ENCODE data around the gene ANKRD23.

The ANKRD23 gene

DNA sequence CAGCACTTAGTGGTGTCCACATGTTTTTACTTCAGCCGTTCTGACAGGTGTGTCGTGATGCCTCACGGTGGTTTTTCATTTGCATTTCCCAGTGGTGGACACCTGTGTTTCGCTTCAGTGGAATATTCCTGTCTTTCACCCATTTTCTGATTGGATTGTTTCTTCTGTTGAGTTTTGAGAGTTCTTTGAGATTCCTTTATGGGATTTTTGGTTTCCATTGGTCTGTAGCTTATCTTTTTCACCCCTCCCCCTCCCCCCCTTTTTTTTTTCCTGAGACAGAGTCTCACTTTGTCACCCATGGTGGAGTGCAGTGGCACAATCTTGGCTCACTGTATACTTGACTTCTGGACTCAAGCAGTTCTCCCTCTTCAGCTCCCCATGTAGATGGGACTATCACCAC, 8.0 kb downstream of the ANKRD23 start:
- DNase-seq, result no peak

DNA sequence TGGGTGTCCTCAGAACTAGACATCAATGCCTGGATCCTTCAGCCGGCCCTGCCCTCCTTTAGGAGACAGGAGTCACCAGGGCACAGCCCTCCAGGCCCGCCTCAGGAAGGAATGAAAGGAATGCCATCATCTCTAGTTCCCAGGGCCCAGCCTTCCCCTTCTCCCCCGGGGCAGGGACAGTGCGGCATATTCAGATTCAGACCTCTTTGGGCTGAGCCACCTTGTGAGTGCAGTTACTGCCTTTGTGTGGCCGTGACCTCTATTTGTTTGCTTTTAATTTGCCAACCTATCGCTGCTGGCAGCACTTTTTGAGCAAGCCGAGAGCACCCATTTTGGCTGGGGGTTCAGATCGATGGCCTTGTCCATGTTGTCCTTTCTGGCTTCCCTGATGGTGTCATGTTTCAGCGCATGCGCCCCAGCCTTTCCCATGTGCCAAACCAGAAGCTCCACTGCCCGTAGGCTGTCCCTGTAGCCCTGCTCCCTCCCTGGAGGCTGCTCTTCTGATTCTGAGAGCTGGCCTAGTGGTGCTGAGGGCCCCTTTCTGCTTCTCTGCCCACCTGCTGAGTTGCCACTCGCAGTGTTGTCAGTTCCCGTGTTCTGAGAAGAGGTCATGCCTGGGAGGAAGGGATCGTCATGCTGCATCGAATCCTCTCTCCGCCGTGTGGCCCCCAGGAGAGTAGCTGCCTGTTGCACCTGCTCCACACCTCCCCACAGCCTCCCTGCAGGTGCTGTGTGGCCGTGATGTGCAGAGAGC, 10.9 kb downstream of the ANKRD23 start:
- no peak for DNase-seq

DNA sequence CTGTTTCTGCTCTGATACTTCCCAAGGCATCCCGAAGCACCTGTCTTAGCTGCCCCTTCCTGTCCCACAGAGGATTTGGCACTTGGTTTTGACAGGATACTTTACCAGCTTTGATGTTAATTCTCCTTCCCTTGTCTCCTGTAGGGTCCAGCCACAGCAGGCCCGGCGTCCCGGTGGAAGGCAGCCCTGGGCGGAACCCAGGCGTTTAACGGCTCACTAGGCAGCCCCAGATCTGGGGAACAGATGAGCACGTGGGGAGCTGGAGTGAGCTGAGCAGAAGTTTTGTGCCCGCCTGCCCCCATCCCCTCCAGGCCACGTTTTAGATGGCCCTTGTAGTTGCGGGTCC, 11.4 kb downstream of the ANKRD23 start:
- no peak for DNase-seq

DNA sequence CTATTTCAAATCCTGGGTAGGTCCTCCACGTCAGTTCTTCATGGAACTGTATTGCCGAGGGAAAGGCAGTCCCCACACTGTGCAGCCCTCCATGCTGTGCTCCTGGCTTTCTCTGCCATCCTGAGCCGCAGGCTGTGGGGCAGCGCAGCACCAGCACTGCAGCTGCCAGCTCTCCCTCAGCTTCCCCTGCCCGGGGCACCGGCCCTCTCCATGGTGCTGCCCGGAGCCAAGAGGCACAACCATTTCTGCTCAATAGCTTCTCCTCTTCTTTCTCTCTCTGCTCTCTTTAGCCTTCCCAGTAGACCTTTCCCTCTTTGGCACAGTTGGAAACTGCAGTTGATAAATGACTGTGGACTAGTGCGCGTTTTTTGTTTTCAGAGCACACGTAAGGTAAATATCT, 12.1 kb downstream of the ANKRD23 start:
- DNase-seq, result no peak

DNA sequence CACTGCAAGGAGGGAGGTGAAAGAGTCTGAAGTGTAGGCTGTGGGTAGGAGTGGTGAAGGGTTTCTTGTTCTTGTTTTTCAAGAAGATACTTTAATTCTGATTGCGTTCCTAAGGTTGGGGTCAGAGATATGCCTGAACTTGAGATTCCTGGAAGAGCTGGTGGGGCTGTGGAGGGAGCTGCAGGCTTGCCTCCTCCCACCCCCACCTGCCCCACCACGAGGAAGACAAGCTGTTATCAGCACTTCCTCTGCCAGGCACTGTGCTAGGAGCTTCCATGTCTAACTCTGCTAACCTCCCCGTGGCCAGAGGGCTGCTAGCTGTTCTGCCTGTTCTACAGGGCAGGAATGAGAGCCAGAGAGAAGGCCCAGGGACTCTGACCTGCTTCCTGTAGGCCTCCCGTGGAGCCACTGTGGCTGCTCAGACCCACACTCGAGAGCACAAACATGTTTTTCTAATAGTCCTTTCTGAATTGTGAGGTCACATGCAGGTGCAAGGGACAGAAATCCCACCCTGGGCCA, 13.7 kb downstream of the ANKRD23 start:
- no peak for DNase-seq

DNA sequence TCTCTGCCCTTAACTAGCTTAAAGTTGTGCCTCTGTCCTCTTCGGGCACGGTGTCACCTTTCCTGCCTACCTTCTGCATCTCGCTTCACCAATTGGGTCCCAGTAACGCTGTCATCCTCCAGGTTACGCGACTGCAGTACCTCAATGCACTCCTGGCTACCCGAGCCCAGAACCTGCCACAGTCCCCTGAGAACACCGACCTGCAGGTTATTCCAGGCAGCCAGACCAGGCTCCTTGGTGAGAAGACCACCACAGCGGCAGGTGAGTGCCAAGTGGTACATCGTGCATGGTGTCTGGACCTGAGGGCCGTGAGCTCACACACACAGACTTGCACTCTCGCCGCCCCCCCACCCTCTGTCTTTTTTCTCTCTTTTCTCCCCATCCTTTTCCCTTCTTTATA, 14.9 kb downstream of the ANKRD23 start:
- DNase-seq, result no peak

DNA sequence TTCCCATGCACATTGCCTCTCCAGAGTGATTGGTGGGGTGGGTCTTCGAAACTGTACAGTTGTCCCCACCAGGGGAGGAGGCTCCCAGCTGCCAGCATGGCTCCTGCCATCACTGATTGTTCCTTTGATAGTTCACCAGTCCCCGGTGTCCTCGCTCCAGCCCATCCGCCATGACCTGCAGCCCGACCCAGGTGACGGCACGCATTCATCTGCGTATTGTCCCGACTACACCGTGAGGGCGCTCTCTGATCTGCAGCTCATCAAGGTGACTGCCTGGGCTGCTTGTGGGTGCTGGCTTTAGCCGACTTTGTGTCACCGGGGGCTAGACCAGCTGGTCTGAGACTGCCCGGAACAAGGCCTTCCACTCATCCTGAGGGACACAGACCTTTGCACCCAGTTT, 15.4 kb downstream of the ANKRD23 start:
- DNase-seq, result no peak

DNA sequence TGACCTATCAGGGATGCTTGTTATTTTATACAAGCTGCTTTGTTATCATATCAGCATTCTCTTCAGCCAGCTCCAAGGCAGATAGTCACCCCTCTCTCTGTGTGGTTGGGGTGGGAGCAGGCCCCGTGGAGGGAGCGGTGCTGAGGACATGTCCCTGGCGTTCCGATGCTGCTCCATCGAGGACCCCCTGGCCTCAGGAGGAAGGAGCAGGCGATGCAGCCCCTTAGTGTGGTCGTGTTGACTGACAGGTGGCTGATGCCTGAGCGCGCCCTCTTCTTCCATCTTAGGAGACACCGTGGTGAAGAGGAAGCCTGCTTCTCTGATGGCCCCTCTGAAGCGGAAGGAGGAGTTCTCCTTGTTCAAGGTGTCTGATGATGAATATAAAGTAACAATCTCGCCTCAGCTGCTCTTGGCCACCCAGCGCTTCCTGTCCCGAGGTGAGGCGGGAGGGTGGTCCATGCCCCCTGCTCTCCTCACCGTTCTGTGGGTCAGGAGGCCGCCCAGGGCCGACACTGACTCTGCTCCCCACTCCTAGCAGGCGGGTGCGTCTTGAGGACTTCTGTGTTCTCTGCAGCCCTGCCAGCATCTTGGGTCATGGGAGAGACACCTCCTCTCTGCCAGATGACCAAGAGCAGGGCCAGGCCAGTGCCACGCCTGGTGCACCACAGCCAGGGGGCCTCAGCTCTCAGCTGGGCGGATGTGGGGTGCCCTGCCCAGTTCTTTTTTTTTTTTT, 17.1 kb downstream of the ANKRD23 start:
- DNase-seq, result no peak

DNA sequence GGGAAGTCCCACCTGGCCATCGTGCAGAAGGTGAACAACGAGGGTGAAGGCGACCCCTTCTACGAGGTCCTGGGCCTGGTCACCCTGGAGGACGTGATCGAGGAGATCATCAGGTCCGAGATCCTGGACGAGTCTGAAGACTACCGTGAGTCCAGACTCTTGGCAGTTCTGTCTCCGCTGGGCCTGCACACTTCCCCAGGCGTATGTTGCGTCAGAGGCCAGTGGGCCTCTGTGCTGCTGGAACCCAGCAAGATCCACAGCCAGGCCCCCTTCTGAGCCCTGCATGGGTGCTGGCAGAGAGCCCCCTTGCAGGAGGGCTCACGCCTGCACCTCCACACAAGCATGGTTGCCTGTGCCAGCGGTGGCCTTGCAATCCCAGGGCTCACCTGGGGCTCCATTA, 18.8 kb downstream of the ANKRD23 start:
- DNase-seq, result no peak

DNA sequence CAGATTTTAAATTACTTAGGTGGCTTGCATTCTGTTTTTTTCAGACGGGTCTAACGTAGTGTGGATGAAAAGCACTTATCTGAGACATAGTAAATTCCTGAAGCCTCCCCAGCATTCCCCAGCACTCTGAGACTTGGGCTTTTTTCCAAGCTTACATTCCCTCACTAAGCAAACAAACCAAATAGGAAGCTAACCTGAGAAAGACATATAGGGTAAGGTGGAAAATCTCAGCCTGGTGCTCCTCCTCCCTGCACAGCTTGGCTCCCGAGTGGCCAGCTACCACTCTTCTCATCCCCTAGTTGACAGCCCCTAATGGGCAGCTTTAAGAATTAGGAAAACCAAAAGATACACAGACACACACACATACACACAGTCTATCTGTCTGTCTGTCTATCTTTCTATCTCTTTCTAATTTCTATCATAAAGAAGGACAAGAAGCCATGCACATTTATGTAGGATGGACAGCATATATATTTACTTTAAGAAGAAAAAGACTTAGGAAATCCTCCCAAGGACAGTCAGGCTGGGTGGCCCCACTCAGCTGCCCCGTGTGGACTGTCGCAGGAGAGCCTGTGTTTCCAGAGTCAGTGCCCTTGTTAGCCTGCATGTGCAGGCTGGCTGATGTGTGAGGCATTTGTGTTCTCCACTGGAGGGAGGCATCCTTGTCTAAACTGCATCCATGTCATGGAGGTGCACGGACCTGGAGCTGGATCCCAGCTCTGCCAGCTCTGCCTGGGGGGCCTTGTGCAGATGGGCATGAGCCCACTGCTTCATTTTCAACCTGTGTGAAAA, 19.5 kb downstream of the ANKRD23 start:
- no peak for DNase-seq

DNA sequence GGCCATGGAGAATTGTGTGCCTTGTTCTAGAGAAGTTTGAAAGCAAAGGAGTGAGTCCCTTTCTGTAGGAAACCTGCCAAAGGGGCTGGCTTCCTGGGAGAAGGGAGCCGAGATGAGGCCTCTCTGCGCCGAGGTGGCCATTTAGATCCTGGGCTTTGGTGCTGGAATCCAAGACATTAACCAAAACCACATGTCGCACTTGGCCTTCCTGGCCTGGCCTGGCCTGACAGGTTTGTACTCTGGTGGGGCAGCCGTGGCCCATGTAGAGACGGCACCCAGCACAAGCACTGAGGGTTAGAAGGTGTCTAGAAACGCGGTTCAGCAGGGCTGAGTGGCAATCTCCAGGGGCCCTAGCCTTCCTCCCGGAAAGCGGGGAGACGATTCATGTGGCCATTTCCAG, 20.6 kb downstream of the ANKRD23 start:
- DNase-seq, result no peak

DNA sequence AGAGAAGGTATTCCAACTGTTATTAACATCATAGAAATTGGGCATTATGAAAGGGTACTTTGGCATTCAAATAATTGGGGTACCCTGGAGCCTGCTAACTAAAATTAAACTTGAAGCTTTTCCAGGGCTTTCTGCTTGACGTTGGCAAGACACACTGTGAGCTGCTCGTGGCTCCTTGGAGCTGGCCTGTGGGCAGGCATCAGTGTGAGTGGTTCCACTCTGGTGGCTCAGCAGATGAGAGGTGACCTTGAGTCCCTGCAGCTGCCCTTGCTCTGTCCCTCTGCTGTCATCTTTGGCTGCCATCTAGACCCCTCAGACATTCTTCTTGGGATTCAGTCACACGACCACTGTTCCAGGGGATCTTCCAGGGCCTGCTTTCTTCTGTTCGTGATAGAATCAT, 21.0 kb downstream of the ANKRD23 start:
- no peak for DNase-seq

DNA sequence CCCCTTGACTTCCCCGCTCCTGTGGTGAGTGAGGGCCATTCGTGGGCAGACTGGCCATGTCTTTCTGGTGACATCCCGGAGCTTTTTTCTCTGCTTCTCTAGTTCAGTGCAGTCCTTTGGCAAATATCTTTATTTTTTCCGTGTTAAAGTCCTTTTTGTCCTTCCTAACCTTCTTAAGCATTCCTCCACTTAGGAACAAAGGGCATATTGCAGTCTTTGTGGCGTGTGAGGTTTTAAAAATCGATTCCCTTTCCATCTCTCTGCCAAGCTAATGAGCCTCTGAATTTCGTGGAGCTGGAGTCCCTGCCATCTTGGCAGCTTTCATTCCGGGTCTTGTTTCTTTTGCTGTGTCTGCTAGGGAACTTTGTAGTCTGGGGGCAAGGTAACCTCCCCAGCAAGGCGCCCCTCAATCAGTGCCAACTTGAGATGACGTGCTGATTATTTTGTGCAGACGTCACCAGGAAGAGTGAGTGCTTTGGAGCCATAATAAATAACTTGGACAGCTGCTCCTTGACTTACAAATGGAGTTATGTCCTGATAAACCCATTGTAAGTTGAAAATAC, 22.6 kb downstream of the ANKRD23 start:
- DNase-seq, result no peak

DNA sequence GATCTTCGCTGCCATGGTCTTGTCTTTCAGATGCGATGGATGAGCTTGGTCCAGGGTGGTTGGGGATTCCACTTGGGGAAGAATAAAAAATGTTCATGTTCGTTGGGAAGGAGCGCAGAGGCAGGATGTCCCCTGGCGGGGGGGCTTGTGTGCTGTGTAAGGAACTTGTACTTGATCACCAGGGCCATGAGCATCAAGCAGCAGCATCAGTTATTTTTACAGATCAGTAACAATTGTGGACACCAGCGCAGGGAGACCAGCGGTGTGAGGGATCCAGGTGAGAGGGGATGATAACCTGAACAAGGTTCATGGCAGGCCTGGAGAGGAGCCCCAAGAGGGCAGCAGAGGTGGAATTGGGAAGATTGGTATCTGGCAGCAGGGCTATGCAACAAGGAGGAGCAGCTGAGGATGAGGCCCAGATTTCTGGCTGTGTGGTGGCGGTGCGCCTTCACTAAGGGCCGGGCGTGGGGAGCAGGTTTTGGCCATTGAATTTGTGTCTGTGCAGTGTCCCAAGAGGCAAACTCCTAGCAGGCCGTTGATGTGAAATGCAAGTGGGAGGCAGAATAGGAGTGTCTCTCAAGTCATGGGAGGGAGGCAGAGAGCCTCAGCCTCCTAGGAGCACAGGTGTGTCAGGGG, 23.8 kb downstream of the ANKRD23 start:
- DNase-seq, result no peak

DNA sequence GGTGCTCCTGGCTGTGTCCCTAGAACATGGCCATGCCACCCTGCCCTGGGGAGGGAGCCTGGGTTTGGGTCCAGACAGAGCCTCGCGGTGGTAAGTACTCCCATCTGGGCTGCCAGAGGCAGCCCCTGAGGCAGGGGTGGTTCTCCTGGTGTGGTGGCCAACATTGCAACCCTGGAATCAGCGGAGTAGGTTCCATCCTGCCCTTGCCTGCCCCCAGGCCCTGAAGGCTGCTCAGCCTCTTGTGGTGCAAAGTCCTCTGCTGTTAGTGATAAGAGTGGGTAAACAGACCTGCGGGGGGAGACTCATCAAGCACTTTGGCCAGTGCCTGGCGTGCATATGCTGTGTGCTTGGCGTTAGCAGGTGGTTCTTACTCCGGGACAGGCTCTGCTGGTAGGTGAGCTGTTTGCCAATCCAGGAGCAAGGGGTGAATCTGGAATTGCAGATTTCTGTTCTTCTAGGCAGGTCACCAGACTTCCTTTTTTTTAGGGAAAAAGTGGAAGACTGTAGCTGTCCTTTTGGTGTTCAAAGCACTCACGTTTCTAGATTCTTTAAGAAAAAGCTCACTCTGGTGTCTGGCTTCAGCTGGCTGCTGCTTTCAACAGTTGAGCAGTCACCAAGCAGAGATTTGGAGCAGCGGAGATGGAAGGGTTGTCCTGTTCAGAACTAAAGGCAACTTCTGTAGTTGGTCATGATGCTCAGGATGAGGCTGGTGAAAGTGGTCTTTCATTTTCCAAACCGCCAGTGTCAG, 24.5 kb downstream of the ANKRD23 start:
- DNase-seq, result no peak

DNA sequence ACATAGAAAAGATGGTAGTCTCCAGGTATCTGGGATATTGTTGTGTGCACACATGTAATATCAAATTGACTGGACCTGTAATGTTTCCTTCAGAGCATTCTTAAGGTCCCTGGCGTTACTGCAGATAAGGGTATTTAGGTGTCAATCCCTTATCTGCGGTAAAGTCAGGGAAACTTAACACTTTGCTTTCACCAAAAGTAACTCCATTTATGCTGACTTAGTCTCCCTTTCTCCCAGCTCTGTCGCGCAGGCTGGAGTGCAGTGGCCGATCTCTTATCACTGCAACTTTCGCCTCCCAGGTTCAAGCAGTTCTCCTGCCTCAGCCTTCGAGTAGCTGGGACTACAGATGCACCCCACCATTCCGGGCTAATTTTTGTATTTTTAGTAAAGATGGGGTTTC, 25.9 kb downstream of the ANKRD23 start:
- DNase-seq, result no peak

DNA sequence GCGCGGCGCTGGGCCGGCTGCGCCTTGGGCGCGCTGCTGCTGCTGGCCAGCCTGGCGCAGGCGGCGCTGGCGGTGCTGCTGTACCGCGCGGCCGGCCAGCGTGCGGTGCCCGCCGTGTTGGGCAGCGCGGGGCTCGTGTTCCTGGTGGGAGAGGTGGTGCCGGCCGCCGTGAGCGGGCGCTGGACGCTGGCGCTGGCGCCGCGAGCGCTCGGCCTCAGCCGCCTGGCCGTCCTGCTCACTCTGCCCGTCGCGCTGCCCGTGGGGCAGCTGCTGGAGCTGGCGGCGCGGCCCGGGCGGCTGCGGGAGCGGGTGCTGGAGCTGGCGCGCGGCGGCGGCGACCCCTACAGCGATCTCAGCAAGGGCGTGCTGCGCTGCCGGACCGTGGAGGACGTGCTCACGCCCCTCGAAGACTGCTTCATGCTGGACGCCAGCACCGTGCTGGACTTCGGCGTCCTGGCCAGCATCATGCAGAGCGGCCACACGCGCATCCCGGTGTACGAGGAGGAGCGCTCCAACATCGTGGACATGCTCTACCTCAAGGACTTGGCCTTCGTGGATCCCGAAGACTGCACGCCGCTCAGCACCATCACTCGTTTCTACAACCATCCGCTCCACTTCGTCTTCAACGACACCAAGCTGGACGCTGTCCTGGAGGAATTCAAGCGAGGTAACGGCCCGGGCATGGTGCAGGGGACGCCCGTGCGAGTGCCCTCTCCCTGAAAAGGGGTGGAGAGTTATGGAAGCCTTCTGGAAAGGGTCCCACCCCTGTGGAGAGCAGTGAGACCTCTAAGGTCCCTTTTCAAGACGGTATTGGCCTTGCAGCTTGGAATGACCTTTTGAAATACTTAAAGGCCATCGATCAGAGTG, 26.8 kb downstream of the ANKRD23 start:
- no peak for DNase-seq

DNA sequence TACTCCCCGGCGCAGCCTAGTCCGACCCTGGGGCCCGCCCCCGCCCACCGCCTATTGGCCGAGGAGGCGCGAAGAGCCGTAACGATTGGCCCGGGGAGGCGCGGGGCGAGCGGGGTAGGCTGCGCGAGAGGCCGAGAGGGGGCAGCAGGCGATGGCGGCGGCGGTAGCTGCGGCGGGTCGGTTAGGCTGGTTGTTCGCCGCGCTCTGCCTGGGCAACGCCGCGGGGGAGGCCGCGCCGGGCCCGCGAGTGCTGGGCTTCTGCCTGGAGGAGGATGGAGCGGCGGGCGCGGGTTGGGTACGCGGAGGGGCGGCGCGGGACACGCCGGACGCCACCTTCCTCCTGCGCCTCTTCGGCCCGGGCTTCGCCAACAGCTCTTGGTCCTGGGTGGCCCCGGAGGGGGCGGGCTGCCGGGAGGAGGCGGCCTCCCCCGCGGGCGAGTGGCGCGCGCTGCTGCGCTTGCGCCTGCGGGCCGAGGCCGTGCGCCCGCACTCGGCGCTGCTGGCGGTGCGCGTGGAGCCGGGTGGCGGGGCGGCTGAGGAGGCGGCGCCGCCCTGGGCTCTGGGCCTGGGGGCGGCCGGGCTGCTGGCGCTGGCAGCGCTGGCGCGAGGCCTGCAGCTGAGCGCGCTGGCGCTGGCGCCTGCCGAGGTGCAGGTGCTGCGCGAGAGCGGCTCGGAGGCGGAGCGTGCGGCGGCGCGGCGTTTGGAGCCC, 27.5 kb downstream of the ANKRD23 start, which contains the start of gene CNNM3:
CNNM3 (plus strand) TSS at position 142 of the 709 bp plus-strand sequence; CDS start at position 152, 10 bp downstream.
- DNase-seq, result peak; percentile 94 to 96

DNA sequence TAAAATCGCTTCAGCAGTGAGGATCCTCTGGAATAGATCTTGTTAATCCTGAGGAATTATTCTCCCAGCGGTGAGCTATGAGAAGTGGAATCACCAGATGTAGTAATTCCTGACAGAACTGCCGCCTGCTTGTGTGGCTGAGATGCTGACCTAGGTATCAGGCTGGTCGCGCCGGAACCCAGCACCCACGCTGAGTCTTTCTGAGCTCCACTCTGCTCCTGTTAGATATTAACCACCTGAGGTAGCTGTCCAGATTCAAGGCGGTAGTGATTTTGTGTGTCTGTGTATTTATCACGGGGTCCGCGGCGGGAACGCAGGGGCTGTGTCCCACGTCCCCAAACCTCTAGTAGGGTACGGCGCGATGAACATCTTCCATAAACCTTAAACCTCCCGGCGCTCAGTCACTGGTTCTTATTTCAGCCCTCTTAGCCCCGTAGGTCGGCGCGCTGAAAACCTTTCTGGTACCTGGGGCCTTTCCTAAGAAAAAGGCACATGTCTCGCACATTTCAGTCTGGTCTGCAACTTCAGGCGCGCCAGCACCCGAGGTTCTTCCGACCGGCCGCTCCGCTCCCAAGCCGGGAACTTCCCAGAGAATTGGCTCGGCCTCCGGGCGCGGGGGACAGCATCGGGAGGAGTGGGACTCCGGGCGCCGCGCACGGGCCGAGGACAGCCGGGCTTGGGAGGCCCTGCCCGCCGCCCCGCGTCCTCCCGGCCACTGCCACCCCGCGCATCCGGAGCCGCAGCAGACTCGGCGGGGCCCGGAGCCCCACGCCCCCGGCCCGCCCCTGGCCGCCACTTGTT, 28.3 kb downstream of the ANKRD23 start:
- no peak for DNase-seq

Measured in CD4-positive, alpha-beta T cell treated with Interleukin-1 beta for 1 hour (primary cell).